ENCODE data around the gene PTPN3.

GRCh38 chr9:109493648-109494047 lies 4.5 kb downstream of the PTPN3 start:
- no peak for TF ChIP-seq ZNF70 (CRISPR knock-in tag; IDR thresholded peaks at IDR 0.05)
- no peak for TF ChIP-seq SNAI2 (CRISPR knock-in tag; IDR thresholded peaks at IDR 0.05)
- no peak for TF ChIP-seq RARB (CRISPR knock-in tag; IDR thresholded peaks at IDR 0.05)
- TF ChIP-seq GLIS3 (CRISPR knock-in tag; IDR thresholded peaks at IDR 0.05), result no peak
- TF ChIP-seq CREB5 (CRISPR knock-in tag; IDR thresholded peaks at IDR 0.05; ENCODE audit: low read depth), result no peak
- TF ChIP-seq ZFP3 (CRISPR knock-in tag; IDR thresholded peaks at IDR 0.05), result no peak
- TF ChIP-seq PPARA (CRISPR knock-in tag; IDR thresholded peaks at IDR 0.05; ENCODE audit: borderline replicate concordance), result no peak
- TF ChIP-seq CSRNP3 (CRISPR knock-in tag; IDR thresholded peaks at IDR 0.05), result no peak
- no peak for TF ChIP-seq OSR1 (CRISPR knock-in tag; IDR thresholded peaks at IDR 0.05)
- no peak for TF ChIP-seq ARNTL (CRISPR knock-in tag; IDR thresholded peaks at IDR 0.05; ENCODE audit: borderline replicate concordance, low read depth)
